Naive thymus-derived CD4-positive, alpha-beta T cell (primary cell): ENCODE results near the gene NWD2. TPM values are rescaled to one million over a fixed set of nuclear protein-coding genes. Genes with fewer than 3 reads are reported as not detected.
A peak's percentile ranks its signal among the peaks of the same experiment; 100 is the strongest.

Experiments
- ATAC-seq: fragments of 150-1000 bp; cut with Tn5 transposase; 2 replicates; pipeline ENCODE4 v1.10.0; 2021; ENCODE audit warnings: mild to moderate bottlenecking, moderate library complexity
- CTCF ChIA-PET: fragments of 350-600 bp; sonication (Branson Sonifier 250); formaldehyde crosslinking; loops from one replicate; lab custom pipeline; 2021; ENCODE audit warnings: antibody characterized with exemption; lab: Charles Lee
- POLR2A ChIA-PET: fragments of 350-600 bp; sonication (Branson Sonifier 250); formaldehyde crosslinking; loops from one replicate; lab custom pipeline; 2021; ENCODE audit warnings: antibody characterized with exemption, inconsistent platforms; lab: Charles Lee
- DNase-seq, 9 donors: peaks; one replicate each; pipeline versions ENCODE4 v3.0.0 to v3.0.0-alpha.2; 2020 to 2022; ENCODE audit warnings: mixed read lengths in 1 of 9
- H3K27ac ChIP-seq: one replicate; pipeline ENCODE4 v1.7.0; 2013; ENCODE audit warnings: mild to moderate bottlenecking, low read depth, low read length, moderate library complexity
- H3K27me3 ChIP-seq, 2 donors: one replicate each; pipeline ENCODE4 v1.7.0; 2013; ENCODE audit warnings: low read length in 2 of 2, mild to moderate bottlenecking in 2 of 2, moderate library complexity in 2 of 2; ENCODE audit not compliant: control insufficient read depth in 2 of 2, insufficient read depth in 2 of 2
- H3K36me3 ChIP-seq, 3 experiments: 1 replicate in 2 of 3; 2 replicates in 1 of 3; pipeline ENCODE4 v1.7.0; 2013; ENCODE audit warnings: low read length in 3 of 3, mild to moderate bottlenecking in 3 of 3, moderate library complexity in 1 of 3; ENCODE audit not compliant: insufficient read depth in 3 of 3, control insufficient read depth in 2 of 3
- H3K4me1 ChIP-seq, 2 donors: one replicate each; pipeline ENCODE4 v1.7.0; 2013; ENCODE audit warnings: low read length in 2 of 2, mild to moderate bottlenecking in 2 of 2, moderate library complexity in 1 of 2; ENCODE audit not compliant: control insufficient read depth in 2 of 2, insufficient read depth in 2 of 2
- H3K4me3 ChIP-seq: 2 replicates; pipeline ENCODE4 v1.7.0; 2013; ENCODE audit warnings: mild to moderate bottlenecking, low read length
- H3K9me3 ChIP-seq, 3 experiments: 1 replicate in 2 of 3; 2 replicates in 1 of 3; pipeline ENCODE4 v1.7.0; 2013; ENCODE audit warnings: low read length in 3 of 3; ENCODE audit not compliant: control insufficient read depth in 2 of 3
- H3K27ac Mint-ChIP-seq, 9 donors: one replicate each; pipeline ENCODE4 v1.8.0; 2020 to 2022; ENCODE audit warnings: mixed read lengths in 9 of 9, mild to moderate bottlenecking in 8 of 9, moderate library complexity in 5 of 9, inconsistent platforms in 2 of 9
- H3K27me3 Mint-ChIP-seq, 5 donors: one replicate each; pipeline ENCODE4 v1.8.0; 2021 to 2022; ENCODE audit warnings: mixed read lengths in 5 of 5, mild to moderate bottlenecking in 1 of 5
- H3K36me3 Mint-ChIP-seq, 5 donors: one replicate each; pipeline ENCODE4 v1.8.0; 2020 to 2022; ENCODE audit warnings: mixed read lengths in 5 of 5, mild to moderate bottlenecking in 3 of 5, inconsistent platforms in 1 of 5
- H3K4me1 Mint-ChIP-seq, 7 donors: one replicate each; pipeline ENCODE4 v1.8.0; 2020 to 2022; ENCODE audit warnings: mixed read lengths in 7 of 7, mild to moderate bottlenecking in 3 of 7, inconsistent platforms in 1 of 7
- H3K4me3 Mint-ChIP-seq, 10 donors: one replicate each; pipeline ENCODE4 v1.8.0; 2020 to 2022; ENCODE audit warnings: mild to moderate bottlenecking in 10 of 10, mixed read lengths in 10 of 10, moderate library complexity in 6 of 10, inconsistent platforms in 2 of 10
- H3K9me3 Mint-ChIP-seq, 11 donors: one replicate each; pipeline ENCODE4 v1.8.0; 2020 to 2022; ENCODE audit warnings: mixed read lengths in 11 of 11, mild to moderate bottlenecking in 4 of 11, inconsistent platforms in 1 of 11, moderate library complexity in 1 of 11
- intact Hi-C, 2 donors: fragments of 100-400 bp; cut with micrococcal nuclease; formaldehyde crosslinking; loops; one replicate each; pipeline ENCODE4 v1.15.1; 2023
- polyA plus RNA-seq, 2 donors: library from polyadenylated mRNA; unstranded; fragments of 300-500 nt; fragmentation: Illumina TruSeq; gene quantifications; one replicate each; pipeline ENCODE4 v1.2.3, GENCODE V29; 2021
- total RNA-seq, 6 experiments: library from RNA in 5 of 6; stranded (reverse) in 5 of 6; gene quantifications; 1 replicate in 5 of 6; 2 replicates in 1 of 6; pipeline ENCODE4 v1.2.3 and lab custom pipeline; 2021 to 2026

The NWD2 gene
- total and polyA plus RNA-seq, 7 experiments from 2014 or later, result not detected

DNA sequence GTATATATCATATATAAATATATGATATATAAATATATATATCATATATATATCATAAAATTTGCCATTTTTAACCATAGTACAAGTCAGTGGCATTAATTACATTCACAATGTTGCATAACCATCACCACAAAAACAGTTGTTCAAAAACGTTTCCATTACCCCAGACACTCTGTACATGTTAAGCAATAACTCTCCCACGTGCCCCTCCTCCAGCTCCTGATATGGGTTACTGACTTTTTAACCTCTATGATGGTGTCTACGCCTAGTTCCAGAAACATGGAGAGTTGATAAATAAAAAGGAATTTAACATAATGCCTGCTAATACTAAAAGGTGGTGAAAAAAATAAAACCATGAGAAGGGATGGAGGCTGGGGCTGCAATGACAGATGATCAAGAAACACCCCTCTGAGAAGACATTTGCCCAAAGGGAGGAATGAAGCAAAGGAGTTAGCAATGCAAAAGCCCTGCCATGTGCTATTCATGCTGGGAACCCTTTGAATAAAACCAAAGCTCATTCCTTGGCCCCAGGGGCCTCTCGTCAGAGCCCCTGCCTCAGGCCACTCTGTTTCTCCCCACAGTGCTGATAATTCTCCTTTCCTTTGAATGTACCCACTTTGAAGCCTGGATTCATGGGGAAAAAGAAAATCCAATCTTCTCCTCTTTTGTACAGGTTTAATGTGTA is 144.3 kb downstream of the NWD2 start:
- ATAC-seq (no peak), DNase-seq (no peak)
- Histone ChIP-seq H3K9me3 (no peaks in the 10 kb centered on the region), H3K4me1 (no peaks in the 10 kb centered on the region), H3K4me3 (no peak overlapping the region), H3K27ac (no peak overlapping the region), H3K36me3 (no peaks in the 10 kb centered on the region), H3K27me3 (no peaks in the 10 kb centered on the region)
- H3K27me3 Mint-ChIP-seq, result peaks cover 0 to 7% (median 6%) of the 10 kb centered on the region in 5 donors
- H3K36me3 Mint-ChIP-seq, result no peaks in the 10 kb centered on the region
- POLR2A ChIA-PET, result no interaction called here
- H3K9me3 Mint-ChIP-seq, result no peaks in the 10 kb centered on the region
- peaks cover 0 to 7% (median 0%) of the 10 kb centered on the region in 7 donors for H3K4me1 Mint-ChIP-seq
- CTCF ChIA-PET, result no interaction called here
- intact Hi-C loops, result no loop called here
- H3K27ac Mint-ChIP-seq, result no peak overlapping the region
- no peak overlapping the region for H3K4me3 Mint-ChIP-seq

DNA sequence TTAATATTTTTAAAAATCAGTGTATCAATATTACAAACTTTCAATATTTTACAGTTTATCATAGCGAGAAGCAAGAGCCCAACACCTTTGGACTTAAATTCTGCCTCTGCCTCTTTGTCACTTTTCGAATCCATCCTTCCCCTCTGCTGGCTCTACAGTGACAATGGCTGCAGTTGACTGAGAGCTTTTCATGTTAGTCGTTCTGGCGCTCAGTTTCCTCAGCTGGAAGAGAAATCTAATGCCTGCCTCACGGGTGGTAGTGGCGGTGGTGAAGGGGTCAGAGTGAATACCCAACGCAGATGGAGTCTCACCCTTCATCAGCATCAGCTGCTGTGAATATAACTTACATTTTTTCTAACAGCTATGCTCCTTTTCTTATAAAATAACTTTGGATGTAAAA is 144.8 kb downstream of the NWD2 start:
- ChIA-PET CTCF (no interaction called here), POLR2A (no interaction called here)
- ATAC-seq (no peak), DNase-seq (no peak)
- H3K4me1 ChIP-seq, result no peaks in the 10 kb centered on the region
- H3K4me3 ChIP-seq, result no peak overlapping the region
- intact Hi-C loops, result no loop called here
- peaks cover 0 to 7% (median 0%) of the 10 kb centered on the region in 7 donors for H3K4me1 Mint-ChIP-seq
- no peaks in the 10 kb centered on the region for H3K27me3 ChIP-seq
- H3K36me3 ChIP-seq, result no peaks in the 10 kb centered on the region
- no peak overlapping the region for H3K27ac ChIP-seq
- peaks cover 0 to 7% (median 7%) of the 10 kb centered on the region in 5 donors for H3K27me3 Mint-ChIP-seq
- no peaks in the 10 kb centered on the region for H3K9me3 ChIP-seq
- H3K36me3 Mint-ChIP-seq, result no peaks in the 10 kb centered on the region
- H3K27ac Mint-ChIP-seq, result no peak overlapping the region
- H3K4me3 Mint-ChIP-seq, result no peak overlapping the region
- no peaks in the 10 kb centered on the region for H3K9me3 Mint-ChIP-seq

- POLR2A ChIA-PET, result no interaction called here
- intact Hi-C loops, result loop anchor here (1.0 to 5.0 kb wide), 4 partner anchors 975 to 1039 kb away; no protein-coding TSS in a partner anchor
- no peak overlapping the region for H3K4me3 Mint-ChIP-seq
Measured at GRCh38 chr4:37389967-37390580, 145.5 kb downstream of the NWD2 start.

DNA sequence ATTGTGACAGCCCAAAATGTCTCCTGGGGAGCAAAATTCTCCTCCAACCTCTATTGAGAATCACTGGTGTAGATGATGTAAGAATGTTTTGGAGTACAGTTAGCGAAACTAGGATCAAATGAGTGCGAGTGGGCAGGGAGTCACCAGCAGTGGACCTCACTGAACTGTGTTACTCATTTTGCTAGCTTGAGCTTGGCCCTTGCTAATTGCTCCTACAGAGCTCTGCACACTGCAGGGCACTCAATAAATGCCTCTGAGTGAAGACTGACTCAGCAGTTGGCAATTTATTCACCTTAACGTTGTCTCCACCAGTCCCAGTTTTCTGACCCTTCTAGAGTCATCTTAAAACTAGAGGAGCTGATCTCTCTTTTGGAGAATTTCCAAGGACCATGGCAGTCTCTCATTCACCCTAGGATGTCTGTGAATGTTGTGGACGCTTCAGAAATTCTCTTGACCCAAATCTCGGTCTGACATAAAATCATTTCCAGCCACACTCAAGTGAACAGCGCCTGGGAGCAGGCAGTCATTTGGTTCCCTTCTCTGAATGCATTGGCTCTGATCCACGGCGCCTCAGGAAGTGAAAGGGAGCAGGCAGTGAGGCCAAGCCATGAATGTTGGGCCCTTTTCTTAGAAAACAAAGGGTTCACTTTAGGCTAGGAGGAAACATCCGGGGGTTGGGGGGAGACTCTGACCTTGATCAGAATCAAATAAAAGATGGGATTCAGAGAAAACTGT is 148.1 kb downstream of the NWD2 start:
- ChIA-PET CTCF (no interaction called here), POLR2A (no interaction called here)
- Histone ChIP-seq H3K4me3 (no peak overlapping the region), H3K27me3 (no peaks in the 10 kb centered on the region), H3K4me1 (no peaks in the 10 kb centered on the region), H3K36me3 (no peaks in the 10 kb centered on the region), H3K9me3 (no peaks in the 10 kb centered on the region), H3K27ac (no peak overlapping the region)
- Mint-ChIP-seq H3K4me3 (no peak overlapping the region), H3K4me1 (peaks cover 0 to 7% (median 0%) of the 10 kb centered on the region in 7 donors), H3K27ac (no peak overlapping the region), H3K36me3 (peaks cover 0 to 1% (median 0%) of the 10 kb centered on the region in 5 donors), H3K9me3 (no peaks in the 10 kb centered on the region), H3K27me3 (peaks cover 2 to 18% (median 15%) of the 10 kb centered on the region in 5 donors)
- ATAC-seq (no peak), DNase-seq (no peak)
- intact Hi-C loops, result loop anchor here in 1 of 2 donors (5.0 kb wide), 1 partner anchor 1040 kb away; no protein-coding TSS in a partner anchor

More at GRCh38 chr4:37389967-37390580, 145.5 kb downstream of the NWD2 start:
- ATAC-seq (peak; percentile 68), DNase-seq (peak in 6 of 9 donors; percentile 14 to 33 (median 23))
- Mint-ChIP-seq H3K4me1 (peaks cover 0 to 7% (median 0%) of the 10 kb centered on the region in 7 donors), H3K9me3 (no peaks in the 10 kb centered on the region), H3K36me3 (peaks cover 0 to 1% (median 0%) of the 10 kb centered on the region in 5 donors), H3K27ac (no peak overlapping the region), H3K27me3 (peaks cover 0 to 10% (median 7%) of the 10 kb centered on the region in 5 donors)
- Histone ChIP-seq H3K27ac (no peak overlapping the region), H3K27me3 (no peaks in the 10 kb centered on the region), H3K9me3 (no peaks in the 10 kb centered on the region), H3K4me1 (no peaks in the 10 kb centered on the region), H3K4me3 (no peak overlapping the region), H3K36me3 (no peaks in the 10 kb centered on the region)
- CTCF ChIA-PET, result interaction anchor here (0.6 kb wide), 1 partner anchor 635 kb away, joined by 3 read pairs; no protein-coding TSS in a partner anchor

DNA sequence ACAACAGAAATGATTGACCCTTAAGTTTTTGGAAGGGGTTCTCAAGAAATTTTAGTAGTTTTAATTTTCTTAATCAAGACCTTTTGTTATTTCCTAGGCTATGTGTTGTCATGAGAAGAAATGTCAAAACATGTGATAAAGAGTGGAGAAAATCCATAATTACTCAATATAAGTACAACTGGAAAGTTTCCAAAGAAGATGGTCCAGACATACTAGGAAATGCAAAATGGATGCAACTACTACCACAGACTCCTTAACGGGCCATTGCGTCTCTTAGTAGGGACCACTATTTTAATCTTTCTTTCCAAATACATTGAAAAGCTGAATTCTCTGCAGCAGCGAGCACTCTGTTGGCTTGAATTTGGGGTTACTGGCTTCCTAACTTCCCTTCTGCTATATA is 148.8 kb downstream of the NWD2 start:
- no peak overlapping the region for H3K4me3 Mint-ChIP-seq
- ATAC-seq (no peak), DNase-seq (no peak)
- no peak overlapping the region for H3K27ac ChIP-seq
- ChIA-PET POLR2A (no interaction called here), CTCF (no interaction called here)
- intact Hi-C loops, result loop anchor here in 1 of 2 donors (5.0 kb wide), 1 partner anchor 1041 kb away; no protein-coding TSS in a partner anchor
- peaks cover 0 to 2% (median 0%) of the 10 kb centered on the region in 11 donors for H3K9me3 Mint-ChIP-seq
- H3K27me3 ChIP-seq, result no peaks in the 10 kb centered on the region
- no peaks in the 10 kb centered on the region for H3K36me3 ChIP-seq
- peaks cover 0 to 1% (median 0%) of the 10 kb centered on the region in 5 donors for H3K36me3 Mint-ChIP-seq
- H3K4me1 ChIP-seq, result no peaks in the 10 kb centered on the region
- H3K27me3 Mint-ChIP-seq, result peaks cover 2 to 20% (median 15%) of the 10 kb centered on the region in 5 donors
- H3K4me1 Mint-ChIP-seq, result peaks cover 0 to 7% (median 0%) of the 10 kb centered on the region in 7 donors
- H3K27ac Mint-ChIP-seq, result no peak overlapping the region
- no peaks in the 10 kb centered on the region for H3K9me3 ChIP-seq
- H3K4me3 ChIP-seq, result no peak overlapping the region

- H3K4me1 Mint-ChIP-seq, result peaks cover 0 to 7% (median 0%) of the 10 kb centered on the region in 7 donors
- DNase-seq (no peak), ATAC-seq (no peak)
- no peak overlapping the region for H3K27ac Mint-ChIP-seq
- intact Hi-C loops, result loop anchor here in 1 of 2 donors (5.0 kb wide), 1 partner anchor 1042 kb away; no protein-coding TSS in a partner anchor
- H3K4me1 ChIP-seq, result no peaks in the 10 kb centered on the region
- peaks cover 0 to 1% (median 0%) of the 10 kb centered on the region in 5 donors for H3K36me3 Mint-ChIP-seq
- CTCF ChIA-PET, result no interaction called here
- H3K27ac ChIP-seq, result no peak overlapping the region
- H3K4me3 Mint-ChIP-seq, result no peak overlapping the region
- peaks cover 0 to 2% (median 0%) of the 10 kb centered on the region in 11 donors for H3K9me3 Mint-ChIP-seq
- POLR2A ChIA-PET, result no interaction called here
- no peak overlapping the region for H3K4me3 ChIP-seq
- H3K27me3 ChIP-seq, result no peaks in the 10 kb centered on the region
- no peaks in the 10 kb centered on the region for H3K36me3 ChIP-seq
- no peaks in the 10 kb centered on the region for H3K9me3 ChIP-seq
- peaks cover 2 to 20% (median 14%) of the 10 kb centered on the region in 5 donors for H3K27me3 Mint-ChIP-seq
Measured at GRCh38 chr4:37393889-37394288, 149.3 kb downstream of the NWD2 start.
